Effector CD4-positive, alpha-beta T cell (primary cell): ENCODE measurements around the gene FATE1.

Source experiments
- DNase-seq: peaks from one replicate; pipeline ENCODE4 v3.0.0-alpha.2; 2020

The FATE1 gene

DNA sequence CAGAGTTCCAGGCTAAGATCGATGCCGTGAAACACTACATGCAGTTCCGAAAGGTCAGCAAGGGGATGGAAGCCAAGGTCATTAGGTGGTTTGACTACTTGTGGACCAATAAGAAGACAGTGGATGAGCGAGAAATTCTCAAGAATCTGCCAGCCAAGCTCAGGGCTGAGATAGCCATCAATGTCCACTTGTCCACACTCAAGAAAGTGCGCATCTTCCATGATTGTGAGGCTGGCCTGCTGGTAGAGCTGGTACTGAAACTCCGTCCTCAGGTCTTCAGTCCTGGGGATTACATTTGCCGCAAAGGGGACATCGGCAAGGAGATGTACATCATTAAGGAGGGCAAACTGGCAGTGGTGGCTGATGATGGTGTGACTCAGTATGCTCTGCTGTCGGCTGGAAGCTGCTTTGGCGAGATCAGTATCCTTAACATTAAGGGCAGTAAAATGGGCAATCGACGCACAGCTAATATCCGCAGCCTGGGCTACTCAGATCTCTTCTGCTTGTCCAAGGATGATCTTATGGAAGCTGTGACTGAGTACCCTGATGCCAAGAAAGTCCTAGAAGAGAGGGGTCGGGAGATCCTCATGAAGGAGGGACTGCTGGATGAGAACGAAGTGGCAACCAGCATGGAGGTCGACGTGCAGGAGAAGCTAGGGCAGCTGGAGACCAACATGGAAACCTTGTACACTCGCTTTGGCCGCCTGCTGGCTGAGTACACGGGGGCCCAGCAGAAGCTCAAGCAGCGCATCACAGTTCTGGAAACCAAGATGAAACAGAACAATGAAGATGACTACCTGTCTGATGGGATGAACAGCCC lies 28.0 kb downstream of the FATE1 start:
- no peak for DNase-seq

GRCh38 chrX:151745651-151746050 lies 29.8 kb downstream of the FATE1 start:
- DNase-seq, result no peak

DNA sequence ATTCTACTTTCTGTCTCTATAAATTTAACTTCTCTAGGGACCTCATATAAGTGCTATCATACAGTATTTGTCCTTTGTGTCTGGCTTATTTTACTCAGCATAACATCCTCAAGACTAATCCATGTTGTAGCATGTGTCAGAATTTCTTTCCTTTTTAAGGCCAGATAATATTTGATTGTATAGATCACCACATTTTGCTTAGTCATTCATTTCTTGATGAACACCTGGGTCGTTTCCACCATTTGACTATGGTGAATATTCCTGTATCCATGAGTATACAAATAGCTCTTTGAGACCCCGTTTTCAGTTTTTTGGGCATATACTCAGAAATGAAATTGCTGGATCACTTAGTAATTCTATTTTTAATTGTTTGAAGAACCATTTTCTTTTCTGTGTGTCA lies 30.7 kb downstream of the FATE1 start:
- DNase-seq, result no peak

DNA sequence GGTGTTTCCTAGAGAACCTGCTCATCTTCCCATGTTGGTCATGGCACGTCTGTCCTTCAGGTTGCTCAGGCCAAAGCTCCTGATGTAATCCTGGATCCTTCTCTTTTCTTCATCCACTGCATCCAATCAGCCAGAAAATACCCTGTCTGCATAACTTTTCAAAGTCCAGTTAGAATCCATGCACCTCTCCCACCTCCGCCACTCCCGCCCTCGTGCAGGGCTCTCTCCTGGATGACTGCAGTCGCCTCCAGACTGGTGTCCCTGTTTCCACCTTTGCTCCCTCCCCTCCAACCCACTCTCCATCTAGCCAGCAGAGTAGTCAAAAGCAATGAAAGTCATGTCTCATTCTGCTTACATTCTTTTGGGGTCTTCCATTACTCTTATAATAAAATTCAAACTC lies 34.7 kb downstream of the FATE1 start:
- DNase-seq, result no peak

- DNase-seq, result no peak
These were observed 37.0 kb downstream of the FATE1 start for GRCh38 chrX:151752847-151753246.

- DNase-seq, result no peak
These were observed 37.6 kb downstream of the FATE1 start for GRCh38 chrX:151753313-151754046.

GRCh38 chrX:151754047-151754429 lies 38.2 kb downstream of the FATE1 start:
- no peak for DNase-seq

DNA sequence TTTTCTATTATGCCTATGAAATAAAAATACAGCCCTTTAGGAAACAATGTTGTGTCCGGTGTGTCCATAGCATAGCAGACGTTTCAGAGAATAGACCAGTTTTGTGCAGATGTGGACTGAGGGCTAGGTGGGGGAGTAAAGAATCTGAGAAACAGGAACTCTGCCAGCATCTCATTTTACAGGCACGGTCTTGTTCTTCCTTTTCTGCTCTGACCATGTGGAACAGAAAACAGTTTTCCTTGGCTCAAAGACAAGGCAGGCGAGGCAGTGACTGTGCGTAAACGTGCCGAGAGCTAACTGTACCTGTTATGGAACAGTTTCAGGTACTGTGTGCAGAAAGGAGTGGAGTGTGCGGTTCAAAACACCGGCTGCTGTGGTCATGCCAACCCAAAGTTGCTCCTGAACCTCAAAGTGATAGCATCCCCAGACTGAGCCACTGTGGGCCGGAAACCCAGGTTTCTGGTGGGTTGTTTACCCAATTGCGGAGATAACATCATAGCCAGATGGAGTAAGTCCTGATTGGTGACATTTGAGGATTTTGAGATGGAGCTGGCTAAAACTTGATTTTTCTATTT lies 38.9 kb downstream of the FATE1 start:
- DNase-seq, result no peak

DNA sequence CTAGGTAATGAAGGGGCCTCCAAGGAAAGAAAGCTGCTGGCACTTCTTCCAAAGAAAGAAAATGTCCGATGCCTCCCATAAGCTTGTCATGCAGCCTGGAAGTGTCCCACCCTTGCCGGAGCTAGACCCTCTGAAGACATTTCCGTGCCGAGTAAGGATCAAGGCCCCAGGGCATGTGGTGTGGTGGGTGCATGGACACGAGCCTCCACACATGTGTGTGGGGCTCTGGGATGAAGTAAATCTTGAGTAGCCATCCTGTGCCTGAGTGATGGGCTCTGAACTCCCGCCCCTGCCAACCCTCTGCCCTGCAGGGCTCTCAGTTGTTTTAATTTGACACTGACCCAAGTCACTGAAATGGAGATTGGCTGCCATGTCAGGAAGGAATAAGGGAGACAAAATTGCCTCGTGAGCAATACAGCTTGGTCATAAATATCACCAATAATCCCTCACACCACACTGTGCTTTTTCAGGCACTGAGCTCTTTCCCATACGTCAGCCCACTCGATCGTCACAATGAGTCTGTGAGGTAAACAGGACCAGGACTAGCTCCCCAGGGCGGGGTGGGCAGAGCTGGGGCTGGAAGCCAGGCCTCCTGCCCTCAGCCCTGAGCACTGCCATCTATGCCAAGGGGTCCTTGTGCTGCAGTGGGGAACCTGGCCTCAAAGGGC lies 43.3 kb downstream of the FATE1 start:
- DNase-seq, result no peak

DNA sequence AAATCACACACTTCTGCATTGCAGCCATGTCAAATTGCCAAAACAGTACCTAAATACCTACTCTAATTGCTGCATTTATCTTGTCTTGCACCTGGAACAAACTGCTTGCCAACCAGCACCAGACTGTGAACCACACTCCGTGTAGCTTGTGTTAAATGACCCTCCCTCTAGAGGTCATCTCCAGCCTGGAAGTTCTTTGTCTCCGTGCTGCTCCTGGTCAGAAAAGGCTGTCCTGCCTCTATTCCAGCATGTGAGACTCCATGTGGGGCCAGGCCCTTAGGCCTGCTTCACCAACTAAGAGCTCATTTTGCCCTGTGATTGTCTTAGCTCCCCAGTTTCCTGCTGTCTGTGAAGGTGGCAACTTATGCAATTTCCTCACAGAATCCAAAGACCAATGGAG lies 47.0 kb downstream of the FATE1 start:
- no peak for DNase-seq

- no peak for DNase-seq
These were observed 47.9 kb downstream of the FATE1 start for GRCh38 chrX:151763711-151764110.

DNA sequence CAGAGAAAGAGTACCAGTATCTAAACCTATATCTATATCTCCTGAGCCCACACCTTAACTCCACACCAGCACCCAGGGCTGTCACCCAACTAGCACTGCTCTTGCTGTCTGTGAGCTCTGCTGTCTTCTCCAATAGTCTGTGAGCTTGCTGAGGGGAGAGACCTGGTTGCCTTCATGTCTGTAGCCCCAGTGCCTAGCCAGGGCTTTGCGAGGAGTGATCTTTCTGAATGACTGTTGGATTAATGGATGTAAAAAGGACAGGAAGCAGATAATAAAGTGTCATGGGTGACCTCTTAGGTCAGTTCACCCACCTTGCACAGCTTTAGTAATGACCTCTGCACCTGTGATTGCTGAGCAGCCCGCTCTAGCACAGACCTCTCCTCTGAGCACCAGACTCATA lies 49.2 kb downstream of the FATE1 start:
- DNase-seq, result no peak

DNA sequence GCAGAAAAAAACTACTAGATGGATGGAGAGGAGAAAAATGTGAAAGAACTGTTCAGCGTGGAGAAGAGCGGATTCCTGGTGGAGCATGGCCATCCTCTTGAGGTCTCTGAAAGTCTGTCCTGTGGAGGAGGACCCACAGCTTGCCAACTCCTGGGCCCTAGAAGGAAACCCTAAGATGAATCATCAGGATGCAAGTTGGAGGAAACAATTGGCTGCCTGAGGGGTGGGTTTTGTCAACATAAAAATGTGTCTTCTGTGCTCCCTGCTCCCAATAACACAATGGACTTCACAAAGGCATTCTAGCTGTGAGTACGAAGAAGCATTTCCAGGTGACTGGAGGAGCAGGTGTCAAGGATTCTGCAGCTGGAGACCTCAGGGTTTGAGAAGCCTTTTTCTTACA lies 55.9 kb downstream of the FATE1 start:
- DNase-seq, result no peak
